ENCODE data around the gene RGPD3.
"Not testable (repeated sequence)": the region's sequence is repeated elsewhere in the genome, so short reads cannot be mapped to it uniquely, and the experiment has no call there.

DNA sequence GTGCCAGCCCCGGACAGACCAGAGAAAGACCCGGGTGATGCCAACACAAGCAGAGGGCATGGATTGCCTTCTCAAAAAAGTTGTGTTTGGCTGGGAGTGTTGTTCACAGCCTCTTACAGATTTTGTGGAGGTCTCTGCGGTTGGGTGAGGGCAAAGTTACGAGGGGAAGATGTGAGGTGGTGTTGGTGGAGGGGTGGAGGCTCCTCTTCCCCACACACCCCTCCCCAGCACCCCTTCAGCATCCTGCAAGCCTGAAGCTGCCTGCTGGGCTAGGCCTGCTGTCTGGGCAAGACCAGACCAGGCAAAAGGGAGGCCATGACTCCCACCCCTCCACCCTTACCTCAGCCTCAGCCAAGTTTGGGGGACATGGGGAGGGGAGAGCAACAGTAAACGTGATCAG is 45.2 kb upstream of the RGPD3 start:
- TF ChIP-seq, protein P1, sequence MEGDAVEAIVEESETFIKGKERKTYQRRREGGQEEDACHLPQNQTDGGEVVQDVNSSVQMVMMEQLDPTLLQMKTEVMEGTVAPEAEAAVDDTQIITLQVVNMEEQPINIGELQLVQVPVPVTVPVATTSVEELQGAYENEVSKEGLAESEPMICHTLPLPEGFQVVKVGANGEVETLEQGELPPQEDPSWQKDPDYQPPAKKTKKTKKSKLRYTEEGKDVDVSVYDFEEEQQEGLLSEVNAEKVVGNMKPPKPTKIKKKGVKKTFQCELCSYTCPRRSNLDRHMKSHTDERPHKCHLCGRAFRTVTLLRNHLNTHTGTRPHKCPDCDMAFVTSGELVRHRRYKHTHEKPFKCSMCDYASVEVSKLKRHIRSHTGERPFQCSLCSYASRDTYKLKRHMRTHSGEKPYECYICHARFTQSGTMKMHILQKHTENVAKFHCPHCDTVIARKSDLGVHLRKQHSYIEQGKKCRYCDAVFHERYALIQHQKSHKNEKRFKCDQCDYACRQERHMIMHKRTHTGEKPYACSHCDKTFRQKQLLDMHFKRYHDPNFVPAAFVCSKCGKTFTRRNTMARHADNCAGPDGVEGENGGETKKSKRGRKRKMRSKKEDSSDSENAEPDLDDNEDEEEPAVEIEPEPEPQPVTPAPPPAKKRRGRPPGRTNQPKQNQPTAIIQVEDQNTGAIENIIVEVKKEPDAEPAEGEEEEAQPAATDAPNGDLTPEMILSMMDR (IDR thresholded peaks at IDR 0.05; ENCODE audit: insufficient read depth, low read length) = not testable (repeated sequence)
- not testable (repeated sequence) for TF ChIP-seq POLR2AphosphoS5, GABPA (IDR thresholded peaks at IDR 0.05; ENCODE audit: low read depth)
- TF ChIP-seq, protein P2, sequence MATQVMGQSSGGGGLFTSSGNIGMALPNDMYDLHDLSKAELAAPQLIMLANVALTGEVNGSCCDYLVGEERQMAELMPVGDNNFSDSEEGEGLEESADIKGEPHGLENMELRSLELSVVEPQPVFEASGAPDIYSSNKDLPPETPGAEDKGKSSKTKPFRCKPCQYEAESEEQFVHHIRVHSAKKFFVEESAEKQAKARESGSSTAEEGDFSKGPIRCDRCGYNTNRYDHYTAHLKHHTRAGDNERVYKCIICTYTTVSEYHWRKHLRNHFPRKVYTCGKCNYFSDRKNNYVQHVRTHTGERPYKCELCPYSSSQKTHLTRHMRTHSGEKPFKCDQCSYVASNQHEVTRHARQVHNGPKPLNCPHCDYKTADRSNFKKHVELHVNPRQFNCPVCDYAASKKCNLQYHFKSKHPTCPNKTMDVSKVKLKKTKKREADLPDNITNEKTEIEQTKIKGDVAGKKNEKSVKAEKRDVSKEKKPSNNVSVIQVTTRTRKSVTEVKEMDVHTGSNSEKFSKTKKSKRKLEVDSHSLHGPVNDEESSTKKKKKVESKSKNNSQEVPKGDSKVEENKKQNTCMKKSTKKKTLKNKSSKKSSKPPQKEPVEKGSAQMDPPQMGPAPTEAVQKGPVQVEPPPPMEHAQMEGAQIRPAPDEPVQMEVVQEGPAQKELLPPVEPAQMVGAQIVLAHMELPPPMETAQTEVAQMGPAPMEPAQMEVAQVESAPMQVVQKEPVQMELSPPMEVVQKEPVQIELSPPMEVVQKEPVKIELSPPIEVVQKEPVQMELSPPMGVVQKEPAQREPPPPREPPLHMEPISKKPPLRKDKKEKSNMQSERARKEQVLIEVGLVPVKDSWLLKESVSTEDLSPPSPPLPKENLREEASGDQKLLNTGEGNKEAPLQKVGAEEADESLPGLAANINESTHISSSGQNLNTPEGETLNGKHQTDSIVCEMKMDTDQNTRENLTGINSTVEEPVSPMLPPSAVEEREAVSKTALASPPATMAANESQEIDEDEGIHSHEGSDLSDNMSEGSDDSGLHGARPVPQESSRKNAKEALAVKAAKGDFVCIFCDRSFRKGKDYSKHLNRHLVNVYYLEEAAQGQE (IDR thresholded peaks at IDR 0.05; ENCODE audit: insufficient replicate concordance, low read depth) = not testable (repeated sequence)

Measured in HL-60 (cell line).